Kasumi-1 (cell line): ENCODE data around the gene ACAP2.
"Not testable (repeated sequence)": the region's sequence is repeated elsewhere in the genome, so short reads cannot be mapped to it uniquely, and the experiment has no call there.

ENCODE experiments used
- DNase-seq, 2 experiments: peaks; one replicate each; lab custom pipeline; 2025; lab: John Stamatoyannopoulos, UW

ACAP2 gene

DNA sequence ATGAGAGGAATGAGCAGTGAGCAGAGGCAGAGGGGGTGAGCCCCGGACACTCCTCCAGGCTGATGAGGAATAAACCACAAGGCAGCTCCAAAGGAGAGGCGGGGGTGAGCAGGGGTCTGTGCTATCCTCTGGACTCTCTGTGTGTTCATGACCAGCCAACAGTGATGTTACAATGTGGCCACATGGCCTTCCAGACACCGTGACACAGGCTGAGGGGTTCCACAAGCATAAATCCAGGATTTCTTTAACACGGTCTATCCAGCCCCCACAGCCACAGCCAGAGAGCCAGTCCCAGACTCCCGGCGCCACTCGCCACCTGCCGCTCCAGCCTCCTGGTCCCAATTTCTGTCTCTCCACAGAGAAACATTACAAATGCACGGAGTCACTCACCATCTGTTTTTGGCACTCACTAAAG is 196.2 kb downstream of the ACAP2 start:
- DNase-seq: no peak

DNA sequence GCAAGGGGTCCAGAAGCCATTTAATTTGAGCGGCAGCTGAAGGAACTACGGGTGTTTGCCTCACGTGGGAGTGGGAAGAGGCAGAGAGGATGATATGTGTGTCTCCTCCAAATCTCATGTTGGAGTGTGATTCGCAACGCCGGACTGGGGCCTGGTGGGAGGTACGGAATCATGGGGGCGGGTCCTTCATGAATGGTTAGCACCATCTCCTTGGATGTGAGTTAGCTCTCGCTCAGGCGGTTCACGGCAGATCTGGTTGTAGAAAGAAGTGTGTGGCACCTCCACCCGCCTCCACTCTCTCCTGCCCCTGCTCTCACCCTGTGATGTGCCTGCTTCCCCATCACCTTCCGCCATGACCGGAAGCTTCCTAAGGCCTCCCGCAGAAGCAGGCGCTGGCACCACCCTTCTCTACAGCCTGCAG is 197.3 kb downstream of the ACAP2 start:
- DNase-seq: no peak

DNA sequence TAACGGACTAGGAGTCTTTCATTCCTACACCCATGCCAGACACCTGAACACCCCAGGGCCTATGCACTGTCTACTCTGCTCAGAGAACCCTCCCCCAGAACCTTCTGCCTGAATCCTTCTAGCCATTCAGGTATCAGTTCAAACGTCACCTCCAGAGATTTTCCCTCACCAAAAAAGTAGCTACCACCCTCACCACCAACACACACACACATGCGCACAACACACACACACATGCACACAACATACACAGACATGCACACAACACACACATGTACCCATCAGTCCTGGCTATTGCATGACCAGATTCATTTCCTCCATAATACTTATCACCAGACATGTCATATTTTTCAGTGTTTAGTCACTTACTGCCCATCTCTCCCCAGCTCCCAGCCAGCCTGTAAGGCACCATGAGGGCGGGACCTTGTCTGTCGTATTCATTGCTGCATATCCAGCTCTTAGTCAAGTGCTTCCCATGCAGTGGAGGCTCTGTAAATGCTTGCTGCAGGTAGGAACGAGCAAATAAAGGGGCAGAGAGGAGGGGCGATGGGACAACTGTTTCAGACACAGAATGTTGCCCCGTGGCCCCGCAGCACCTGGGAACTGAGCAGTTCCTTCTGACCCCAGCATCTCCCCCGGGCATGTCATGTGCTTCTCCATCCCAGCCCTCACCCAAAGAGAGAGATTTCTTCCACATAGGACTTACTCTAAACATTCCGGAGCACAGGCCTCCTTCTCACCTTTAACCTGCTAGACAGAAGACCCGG is 201.0 kb downstream of the ACAP2 start:
- no peak for DNase-seq

GRCh38 chr3:195240939-195241338 is 201.9 kb downstream of the ACAP2 start:
- DNase-seq: no peak

- no peak for DNase-seq
Observed at GRCh38 chr3:195240171-195240701, 202.6 kb downstream of the ACAP2 start.

DNA sequence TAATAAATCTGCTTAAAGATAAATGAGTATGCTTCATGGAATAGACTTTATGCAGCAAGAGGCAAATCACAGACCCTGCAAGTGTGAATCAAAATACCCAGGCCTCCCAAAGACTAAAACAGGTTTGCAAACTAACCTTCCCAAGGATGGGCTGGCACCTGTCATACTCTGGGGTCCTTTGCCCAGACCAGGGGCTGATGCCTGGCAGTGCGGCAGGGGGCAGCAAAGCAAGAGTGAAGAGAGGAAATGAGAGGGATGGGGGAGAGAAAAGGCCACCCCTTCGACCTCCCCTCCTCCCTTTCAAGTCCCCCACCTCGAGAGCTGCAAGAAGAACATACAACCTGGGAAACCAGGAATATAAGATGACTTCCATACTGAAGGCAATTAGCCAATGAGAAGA is 203.7 kb downstream of the ACAP2 start:
- no peak for DNase-seq

GRCh38 chr3:195238586-195239118 is 204.2 kb downstream of the ACAP2 start:
- no peak for DNase-seq

- no peak for DNase-seq
Observed at GRCh38 chr3:195238081-195238571, 204.7 kb downstream of the ACAP2 start.

DNA sequence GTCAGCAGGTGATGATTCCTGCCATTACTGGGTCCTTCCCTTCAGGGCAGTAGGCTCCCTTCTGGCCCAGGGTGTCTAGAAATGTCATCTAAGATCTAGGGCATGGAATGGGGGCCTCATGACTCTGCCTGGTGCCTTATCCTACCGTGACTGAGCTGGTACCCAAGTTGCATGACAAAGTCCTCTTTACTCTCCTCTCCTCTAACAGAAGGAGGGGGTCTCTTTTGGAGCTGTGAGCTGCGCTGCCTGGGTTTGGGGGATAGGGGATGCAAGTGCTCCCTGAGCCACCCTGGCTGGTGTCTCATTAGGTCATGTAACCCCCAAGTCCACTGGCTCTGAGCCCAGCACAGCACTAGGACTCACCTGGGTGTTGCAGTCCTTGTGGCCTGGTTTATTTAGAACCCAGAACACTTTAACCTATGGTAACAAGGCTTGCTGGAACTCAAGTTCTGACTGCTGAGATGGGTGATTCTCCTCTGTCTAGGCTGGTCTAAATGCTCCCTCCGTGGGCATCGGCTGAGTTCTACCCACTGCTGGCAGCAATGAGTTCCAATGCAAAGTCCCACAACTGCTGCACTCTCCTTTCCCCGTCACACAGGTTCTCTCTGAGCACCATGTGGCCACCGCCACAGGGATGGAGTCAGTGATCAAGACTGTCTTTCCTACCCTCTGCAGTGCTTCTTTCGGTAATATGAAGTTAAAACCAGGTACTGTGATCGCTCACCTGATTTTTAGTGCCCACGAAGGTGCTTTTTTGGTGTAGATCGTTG is 205.8 kb downstream of the ACAP2 start:
- no peak for DNase-seq

DNA sequence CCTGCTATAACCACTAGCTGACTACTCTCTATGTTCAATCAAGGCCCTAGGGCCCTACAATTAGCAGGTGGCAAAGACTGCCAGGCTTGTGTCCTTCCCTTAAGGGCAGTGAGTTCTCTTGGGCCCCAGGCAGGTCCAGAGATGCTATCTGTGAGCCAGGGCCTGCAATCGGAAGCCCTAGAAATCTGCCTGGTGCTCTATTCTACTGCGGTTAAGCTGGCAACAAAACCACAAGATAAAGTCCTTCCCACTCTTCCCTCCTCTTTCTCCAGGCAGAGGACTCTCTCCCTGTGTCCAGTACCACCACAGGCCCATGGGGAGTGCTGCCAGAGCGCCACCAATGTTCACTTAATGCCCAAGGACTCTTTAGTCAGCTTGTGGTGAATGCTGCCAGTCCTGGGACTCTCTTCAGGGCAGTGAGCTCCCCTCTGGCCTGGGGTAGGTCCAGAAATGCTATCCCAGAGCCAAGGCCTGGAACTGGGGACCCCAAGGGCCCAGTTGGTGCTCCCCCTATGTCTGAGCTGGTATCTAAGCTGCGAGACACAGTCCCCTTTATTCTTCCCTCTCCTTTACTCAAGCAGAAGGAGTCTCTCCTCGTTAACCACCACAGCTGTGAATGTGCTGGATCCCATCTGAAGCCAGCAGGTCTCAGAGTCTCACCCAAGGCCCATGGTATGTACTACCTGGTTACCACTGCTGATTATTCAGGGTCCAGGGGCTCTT is 206.6 kb downstream of the ACAP2 start:
- no peak for DNase-seq

DNA sequence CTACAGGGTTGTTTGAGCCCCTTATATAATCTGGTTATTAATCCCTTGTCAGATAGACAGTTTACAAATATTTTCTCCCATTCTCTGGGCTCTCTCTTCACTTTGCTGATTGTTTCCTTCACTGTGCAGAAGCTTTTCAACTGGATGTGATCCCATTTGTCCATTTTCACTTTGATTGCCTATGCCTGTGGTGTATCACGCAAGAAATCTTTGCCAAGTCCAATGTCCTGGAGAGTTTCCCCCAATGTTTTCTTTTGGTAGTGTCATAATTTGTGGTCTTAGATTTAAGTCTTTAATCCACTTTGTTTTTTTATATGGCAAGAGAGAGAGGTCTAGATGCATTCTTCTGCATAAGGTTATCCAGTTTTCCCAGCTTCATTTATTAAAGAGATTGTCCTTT is 212.6 kb downstream of the ACAP2 start:
- DNase-seq: no peak

GRCh38 chr3:195228886-195229285 is 213.9 kb downstream of the ACAP2 start:
- not testable (repeated sequence) for DNase-seq

GRCh38 chr3:195227871-195228270 is 214.9 kb downstream of the ACAP2 start:
- no peak for DNase-seq

- DNase-seq: peak; percentile 50 to 59
Observed at GRCh38 chr3:195226900-195227447, 215.8 kb downstream of the ACAP2 start.

GRCh38 chr3:195226445-195226844 is 216.4 kb downstream of the ACAP2 start:
- DNase-seq: no peak

DNA sequence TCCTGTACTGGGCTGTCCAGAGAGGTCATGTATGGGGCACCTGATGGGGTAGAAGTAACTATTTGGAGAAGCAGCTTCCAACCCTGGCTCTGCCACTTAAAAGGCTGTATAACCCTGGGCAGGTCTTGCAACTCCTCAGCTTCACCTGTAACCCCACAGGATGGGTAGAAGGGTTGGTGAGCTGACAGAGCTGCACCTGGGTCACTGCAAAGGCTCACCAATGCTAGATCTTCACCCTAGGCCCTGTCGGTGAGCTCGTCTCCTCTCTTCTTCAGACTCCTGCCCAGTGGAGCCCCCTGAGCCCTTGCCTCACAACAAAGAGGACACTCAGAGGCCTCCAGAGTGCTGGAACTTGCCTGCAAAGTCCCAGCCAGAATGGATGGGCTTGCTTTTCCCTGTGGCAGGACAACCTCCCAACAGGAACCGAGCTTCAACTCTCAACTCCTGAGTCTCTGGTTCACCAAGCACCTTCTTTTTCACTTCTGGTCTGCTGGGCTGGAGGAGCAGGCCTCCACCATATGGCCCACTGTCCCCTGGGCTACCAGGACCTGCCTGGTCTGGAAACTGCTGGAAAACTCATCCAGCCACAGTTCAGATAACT is 217.7 kb downstream of the ACAP2 start:
- no peak for DNase-seq
